Placental pericyte (primary cell): ENCODE data around the gene GFOD2. TPM values are rescaled to one million over a fixed set of nuclear protein-coding genes. Genes with fewer than 3 reads are reported as not detected.

Source experiments
- total RNA-seq: library from RNA; depleted of rRNA; stranded (reverse); fragments of >200 nt; gene quantifications from 2 replicates; pipeline ENCODE4 v1.2.3, GENCODE V29; 2012

Gene GFOD2, protein sequence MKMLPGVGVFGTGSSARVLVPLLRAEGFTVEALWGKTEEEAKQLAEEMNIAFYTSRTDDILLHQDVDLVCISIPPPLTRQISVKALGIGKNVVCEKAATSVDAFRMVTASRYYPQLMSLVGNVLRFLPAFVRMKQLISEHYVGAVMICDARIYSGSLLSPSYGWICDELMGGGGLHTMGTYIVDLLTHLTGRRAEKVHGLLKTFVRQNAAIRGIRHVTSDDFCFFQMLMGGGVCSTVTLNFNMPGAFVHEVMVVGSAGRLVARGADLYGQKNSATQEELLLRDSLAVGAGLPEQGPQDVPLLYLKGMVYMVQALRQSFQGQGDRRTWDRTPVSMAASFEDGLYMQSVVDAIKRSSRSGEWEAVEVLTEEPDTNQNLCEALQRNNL
- total RNA-seq = 12.0 and 22.6 TPM in 2 replicates

DNA sequence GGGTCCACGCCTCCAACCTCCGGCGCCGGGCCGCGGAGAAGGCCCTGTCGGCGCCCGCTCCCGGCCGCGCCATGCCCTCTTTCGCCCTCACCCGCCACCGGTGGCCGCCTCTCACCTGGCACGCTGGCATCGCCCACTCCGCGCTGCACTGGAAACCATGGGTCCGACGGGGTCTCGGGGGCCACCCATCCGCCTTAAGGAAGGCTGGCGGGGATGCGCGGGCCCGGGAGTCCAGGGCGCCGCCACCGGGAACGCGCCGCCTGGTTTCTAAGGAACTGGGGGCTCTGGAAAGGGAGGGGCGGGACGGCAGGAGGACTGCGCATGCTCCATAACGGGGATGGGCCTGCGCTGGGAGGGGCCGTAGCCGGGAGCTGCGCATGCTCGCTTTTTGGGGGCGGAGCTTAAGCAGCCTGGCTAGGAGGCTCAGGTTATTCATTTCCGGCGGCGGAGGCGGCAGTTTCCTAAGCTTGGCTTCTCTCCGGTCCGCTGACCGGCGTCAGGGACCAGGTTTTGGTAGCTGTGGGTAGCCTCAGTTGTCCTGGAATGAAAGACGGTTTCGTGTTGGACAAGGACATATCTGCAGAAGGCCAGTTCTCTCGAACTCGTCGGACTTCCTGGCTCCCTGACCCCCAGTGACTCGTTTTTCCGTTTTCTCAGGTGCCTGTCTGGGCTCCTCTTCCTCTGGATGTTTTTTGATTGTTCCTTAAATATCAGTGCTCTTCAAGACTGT lies at the start of gene GFOD2:
GFOD2 (minus strand) TSS at position 269 of the 730 bp plus-strand sequence. CDS start 33,601 bp downstream, outside the sequence.

DNA sequence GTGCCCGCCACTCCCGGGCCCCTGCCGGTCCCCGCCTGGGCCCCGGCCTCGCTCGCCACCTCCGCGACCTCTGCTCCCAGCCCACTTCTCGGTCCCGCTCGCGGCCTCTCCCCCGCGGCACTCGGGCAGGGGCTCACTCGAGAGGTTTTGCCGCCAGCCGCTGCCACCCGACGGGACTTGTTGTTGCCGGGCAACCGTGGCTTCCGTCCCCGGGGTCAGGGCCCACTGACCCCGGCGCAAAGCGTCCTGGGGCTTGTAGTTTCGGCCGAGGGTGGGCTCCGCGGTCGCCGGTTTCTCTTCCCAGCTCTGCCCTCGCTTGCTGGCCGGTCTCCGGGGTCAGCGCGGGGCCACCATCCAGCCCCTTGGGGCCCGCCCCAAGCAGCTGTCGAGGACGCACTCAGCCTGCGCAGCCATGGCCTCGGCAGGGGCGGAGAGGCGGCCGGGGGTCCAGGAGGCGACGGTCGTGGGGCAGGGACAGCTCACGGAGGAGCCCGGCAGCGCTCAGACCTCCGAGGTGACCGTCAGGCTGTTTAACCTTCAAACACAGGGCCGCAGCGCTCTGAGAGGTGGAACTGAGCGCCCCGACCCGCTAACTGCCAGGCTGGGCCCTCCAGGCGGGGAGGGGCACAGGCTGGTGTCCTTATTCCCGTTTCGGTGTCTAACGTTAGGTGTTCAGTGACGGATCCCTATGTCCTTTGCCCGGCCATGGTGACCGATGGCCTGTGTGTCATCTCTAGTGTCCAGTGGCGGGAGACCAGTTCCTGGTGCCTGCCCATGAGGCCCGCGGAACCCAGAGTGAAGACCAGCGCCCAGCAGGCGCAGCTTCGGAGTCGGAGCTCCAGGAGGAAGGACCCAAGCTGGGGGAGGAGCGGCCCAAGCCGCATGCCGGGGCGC lies 52.3 kb downstream of the GFOD2 start, which contains the start of the genes C16orf86 and ENKD1:
C16orf86 (plus strand) TSS at position 256 of the 894 bp plus-strand sequence; CDS start at position 413, 157 bp downstream.
ENKD1 (minus strand) TSS at position 192 of the 894 bp plus-strand sequence. CDS start 308 bp downstream, outside the sequence.

DNA sequence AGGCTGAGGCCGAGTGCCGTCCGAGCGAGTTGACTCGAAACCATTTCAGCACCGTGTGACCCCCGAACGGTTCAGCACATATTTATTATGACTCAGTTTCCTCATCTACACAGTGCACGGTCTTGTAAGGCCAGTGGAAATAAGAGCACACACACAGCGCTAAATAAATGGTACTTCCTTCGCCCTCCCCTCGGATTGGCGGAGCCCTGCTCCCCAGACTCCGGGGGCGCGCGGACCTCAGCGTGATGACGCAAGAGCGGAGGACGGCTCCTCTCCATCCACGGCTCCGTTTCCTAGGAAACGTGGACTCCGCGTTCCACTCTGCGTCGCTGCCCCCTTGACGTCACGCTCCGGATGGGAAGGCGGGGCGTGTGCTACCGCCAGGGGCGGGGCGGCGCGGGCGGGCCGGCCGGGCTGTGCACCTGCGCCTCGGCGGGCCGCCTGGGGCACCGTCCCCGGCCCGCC lies 58.5 kb downstream of the GFOD2 start, which contains the start of gene PARD6A:
PARD6A (plus strand) TSS at position 397 of the 465 bp plus-strand sequence. CDS start 79 bp downstream, outside the sequence.

DNA sequence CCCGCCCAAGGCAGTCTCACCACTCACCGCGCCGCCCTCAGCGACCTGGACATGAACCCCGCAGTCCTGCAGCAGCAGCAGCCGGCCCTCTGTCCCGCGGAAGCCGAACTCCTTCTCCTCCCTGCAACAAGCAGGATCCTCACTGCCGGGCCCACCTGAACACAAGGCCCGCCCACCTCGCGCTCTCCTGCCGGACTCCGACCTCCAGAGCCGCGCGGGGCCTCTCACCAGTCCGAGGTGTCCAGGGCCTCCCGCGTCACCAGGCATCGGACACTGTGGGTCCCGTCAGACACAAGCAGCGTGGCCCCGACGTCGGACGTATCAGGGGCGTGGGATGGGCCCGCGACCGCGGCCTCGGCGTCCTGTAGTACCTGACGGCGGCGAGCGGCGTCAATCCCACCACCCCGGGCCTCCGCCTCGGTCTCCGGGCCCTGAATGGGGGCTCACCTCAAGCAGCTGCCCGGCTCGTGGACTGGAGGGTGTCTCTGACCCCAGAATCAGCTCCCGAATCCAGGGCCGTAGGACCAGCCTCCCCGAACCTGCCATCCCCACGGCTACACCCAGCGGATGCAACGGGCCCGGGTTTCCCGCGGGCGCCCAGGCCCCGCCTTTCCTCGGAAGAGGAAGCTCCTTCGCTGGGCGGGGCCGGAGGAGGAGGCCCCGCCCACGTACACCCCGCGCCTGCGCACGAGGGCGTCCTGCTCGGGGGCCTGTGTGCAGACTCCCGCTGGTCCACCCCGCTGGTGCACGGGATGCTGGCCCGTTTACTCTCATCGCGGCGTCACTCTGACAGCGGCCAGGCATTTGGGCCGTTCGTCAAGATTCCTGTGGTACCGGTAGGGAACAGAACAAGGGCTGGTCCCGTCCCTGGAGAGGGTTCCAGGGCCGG lies 59.2 kb downstream of the GFOD2 start, which contains the start of gene ACD:
ACD (minus strand) TSS at position 586 of the 889 bp plus-strand sequence; CDS start at position 546, 40 bp downstream.

Other genes with a start within 250 kb of the GFOD2 start
- 149 and 198 TPM in 2 replicates for gene ATP6V0D1, start 238.2 kb downstream of the GFOD2 start, total RNA-seq
- gene AGRP, start 235.8 kb downstream of the GFOD2 start, total RNA-seq = not detected in 2 replicates
- 37.8 and 45.3 TPM in 2 replicates for gene RIPOR1, start 190.5 kb downstream of the GFOD2 start, total RNA-seq
- 27.8 and 35.9 TPM in 2 replicates for gene CTCF, start 156.8 kb downstream of the GFOD2 start, total RNA-seq
- gene CARMIL2, start 74.2 kb downstream of the GFOD2 start, total RNA-seq = 0.43 and 0.44 TPM in 2 replicates
- gene ACD, start 59.1 kb downstream of the GFOD2 start, total RNA-seq = 17.3 and 39.8 TPM in 2 replicates
- gene PARD6A, start 58.4 kb downstream of the GFOD2 start, total RNA-seq = 1.3 and 1.5 TPM in 2 replicates
- gene ENKD1, start 52.6 kb downstream of the GFOD2 start, total RNA-seq = 14.7 and 17.6 TPM in 2 replicates
- gene C16orf86, start 52.5 kb downstream of the GFOD2 start, total RNA-seq = 2.3 and 3.5 TPM in 2 replicates
- 6.4 and 7.7 TPM in 2 replicates for gene RANBP10, start 87.2 kb upstream of the GFOD2 start, total RNA-seq
- gene TSNAXIP1, start 87.6 kb upstream of the GFOD2 start, total RNA-seq = 0.88 and 1.0 TPM in 2 replicates
- 26.0 and 39.4 TPM in 2 replicates for gene THAP11, start 123.0 kb upstream of the GFOD2 start, total RNA-seq
- gene NUTF2, start 127.6 kb upstream of the GFOD2 start, total RNA-seq = 159 and 180 TPM in 2 replicates
- 21.4 and 52.3 TPM in 2 replicates for gene CENPT, start 128.4 kb upstream of the GFOD2 start, total RNA-seq
- gene EDC4, start 153.7 kb upstream of the GFOD2 start, total RNA-seq = 61.1 and 85.3 TPM in 2 replicates
- gene NRN1L, start 165.6 kb upstream of the GFOD2 start, total RNA-seq = 1.0 TPM in 1 of 2 replicates, not detected in the other
- 18.6 and 23.9 TPM in 2 replicates for gene PSKH1, start 173.9 kb upstream of the GFOD2 start, total RNA-seq
- gene CTRL, start 212.5 kb upstream of the GFOD2 start, total RNA-seq = 0.29 and 2.0 TPM in 2 replicates
- 48.4 and 51.4 TPM in 2 replicates for gene PSMB10, start 217.5 kb upstream of the GFOD2 start, total RNA-seq
- 6.4 and 10.7 TPM in 2 replicates for gene LCAT, start 224.8 kb upstream of the GFOD2 start, total RNA-seq
- gene SLC12A4, start 249.3 kb upstream of the GFOD2 start, total RNA-seq = 97.5 and 105 TPM in 2 replicates